PC-9 (cell line): ENCODE measurements around the gene CHRD.

Experiments
- CTCF ChIP-seq: fragments of 200-600 bp; sonication (generic); conservative IDR thresholded peaks from 2 replicates; pipeline ENCODE4 v1.6.1; 2017; ENCODE audit warnings: mixed run types, antibody characterized with exemption, mild to moderate bottlenecking, moderate library complexity
- EZH2 ChIP-seq: fragments of 200-600 bp; sonication (generic); IDR thresholded peaks from 2 replicates; pipeline ENCODE4 v1.8.0; 2017; ENCODE audit warnings: antibody characterized with exemption, low read depth

DNA sequence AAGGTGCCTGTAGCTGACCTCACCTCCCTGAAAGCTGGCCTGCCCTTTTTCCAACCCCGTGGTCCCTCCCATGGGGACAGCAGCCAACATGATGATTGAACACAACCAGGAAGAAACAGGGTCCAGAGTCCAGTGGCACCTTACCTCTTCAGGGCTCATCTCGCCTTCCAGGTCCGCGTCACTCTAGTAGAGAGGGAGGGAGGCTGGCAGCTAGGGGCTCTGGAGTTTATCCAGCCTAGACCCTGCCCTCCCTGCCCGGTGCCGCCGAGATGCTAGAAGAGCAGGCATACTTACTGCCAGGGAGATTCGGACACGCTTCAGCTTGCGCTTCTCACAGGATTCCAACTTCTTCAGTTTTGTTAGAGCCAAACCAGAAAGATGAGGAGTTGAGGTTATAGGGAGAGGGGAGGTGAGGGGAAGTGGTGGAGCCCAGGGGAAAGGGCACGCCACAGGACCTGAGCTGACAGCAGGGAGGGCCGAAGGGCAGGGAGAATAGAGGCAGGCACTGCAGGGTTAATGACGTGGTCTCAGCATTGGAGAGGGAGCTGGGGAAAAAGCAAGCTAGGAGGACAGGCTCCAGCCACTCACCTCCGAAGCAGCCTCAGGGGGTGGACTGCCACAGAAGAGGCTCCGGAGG lies 27.6 kb upstream of the CHRD start:
- TF ChIP-seq CTCF, result no peak
- TF ChIP-seq EZH2, result no peak
